ENCODE measurements around the gene OR7C2. TPM values are rescaled to one million over a fixed set of nuclear protein-coding genes. Genes with fewer than 3 reads are reported as not detected.

OR7C2 gene
- total and polyA plus RNA-seq, 2 of the 8 experiments (the other 6 are each of a cell fraction or from before 2014, with no cell fraction given) = not detected

DNA sequence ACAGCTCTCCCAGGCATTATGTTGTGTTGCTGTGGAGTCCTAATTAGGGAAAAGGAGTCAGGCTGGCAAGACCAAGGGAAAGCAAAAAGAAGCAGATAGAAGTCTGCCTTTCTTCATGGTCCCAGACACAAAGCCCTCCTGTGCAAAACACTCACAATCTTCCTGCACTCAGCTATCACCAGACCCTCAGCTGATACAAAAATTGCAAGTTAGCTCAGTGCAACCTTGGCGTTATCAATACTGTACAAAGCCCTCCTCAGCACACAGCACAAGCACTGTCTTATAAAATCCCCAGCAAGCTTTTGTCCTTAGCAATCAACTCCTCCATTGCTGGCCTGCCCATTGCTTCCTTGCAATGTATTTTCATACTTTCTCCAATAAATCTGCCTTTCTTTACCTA lies 3.2 kb downstream of the OR7C2 start:
- H3K79me2 ChIP-seq (ENCODE audit: control insufficient read depth in 1 of 2, insufficient read depth in 2 of 2, low read length in 2 of 2) = no peaks in the 10 kb centered on the region
- no peak overlapping the region for H2BK20ac ChIP-seq (ENCODE audit: low read length)
- H4K8ac ChIP-seq (ENCODE audit: extremely low read depth, insufficient read depth, low read length) = no peak overlapping the region
- no peaks in the 10 kb centered on the region for H4K20me1 ChIP-seq (replicated peaks in 1 of 2; ENCODE audit: control insufficient read depth in 1 of 2, insufficient read depth in 2 of 2, low read length in 2 of 2)
- no peak overlapping the region for H3K18ac ChIP-seq (ENCODE audit: extremely low read depth, low read length)
- no peak overlapping the region for H2BK120ac ChIP-seq (replicated peaks; ENCODE audit: low read depth, low read length)
- H3K23me2 ChIP-seq (ENCODE audit: low read depth, low read length) = no peaks in the 10 kb centered on the region
- H3K4me3 ChIP-seq (ENCODE audit: extremely low read depth in 1 of 4, insufficient read depth in 2 of 4, low read depth in 3 of 4, low read length in 4 of 4) = no peak overlapping the region
- H3K36me3 ChIP-seq (ENCODE audit: control insufficient read depth in 2 of 4, insufficient read depth in 4 of 4, low read length in 3 of 4) = no peaks in the 10 kb centered on the region
- no peak overlapping the region for H3K14ac ChIP-seq (ENCODE audit: insufficient read length)
- no peak overlapping the region for H3K9ac ChIP-seq (replicated peaks in 1 of 4; ENCODE audit: extremely low read depth in 1 of 4, low read depth in 3 of 4, low read length in 3 of 4)
- DNase-seq (ENCODE audit: low read depth in 1 of 2, low spot score in 2 of 2) = no peak
- ChIA-PET CTCF (ENCODE audit: partially characterized antibody) (no interaction called here), POLR2A (ENCODE audit: partially characterized antibody) (no interaction called here)
- no peak for FAIRE-seq
- no peak overlapping the region for H2BK5ac ChIP-seq (ENCODE audit: low read depth, low read length)
- no peaks in the 10 kb centered on the region for H3K27me3 ChIP-seq (replicated peaks in 1 of 4; ENCODE audit: control insufficient read depth in 3 of 4, extremely low read depth in 1 of 4, insufficient read depth in 3 of 4, low read length in 3 of 4)
- peaks cover 30 to 47% of the 10 kb centered on the region in 2 experiments; a peak in 3 of 4 replicates for H3K9me3 ChIP-seq (ENCODE audit: insufficient read depth in 2 of 2, low read depth in 1 of 2, low read length in 1 of 2)
- no peak overlapping the region for H3K27ac ChIP-seq (ENCODE audit: low read depth, low read length)
- H2BK12ac ChIP-seq (ENCODE audit: low read depth, low read length) = no peak overlapping the region
- no peak overlapping the region for H3K23ac ChIP-seq (ENCODE audit: insufficient read length)
- no peak overlapping the region for H4K91ac ChIP-seq (replicated peaks; ENCODE audit: insufficient read length, low read length)
- H3K4me1 ChIP-seq (replicated peaks in 1 of 4; ENCODE audit: control insufficient read depth in 3 of 4, insufficient read depth in 4 of 4, low read length in 3 of 4) = no peaks in the 10 kb centered on the region
- 67% methylated on average over 1 of the region's 1 CpG; no CpG with 5 or more reads in 1 of the 2 experiments for whole genome bisulfite sequencing, 2 experiments (ENCODE audit: extremely low coverage in 1 of 2, insufficient coverage in 1 of 2, insufficient read length in 1 of 2, insufficient replicate concordance in 2 of 2, low coverage in 1 of 2, low lambda C conversion rate in 2 of 2, missing lambda C conversion rate in 1 of 2)
- no peak overlapping the region for H3K4me2 ChIP-seq (ENCODE audit: insufficient read depth in 1 of 2, low read depth in 2 of 2, low read length in 2 of 2)
- H2BK15ac ChIP-seq (ENCODE audit: low read length) = no peak overlapping the region
- H3K4ac ChIP-seq (replicated peaks; ENCODE audit: insufficient read length, low read depth, low read length) = no peak overlapping the region
- no peak overlapping the region for H2AK5ac ChIP-seq (ENCODE audit: low read depth, low read length)
- no peak overlapping the region for H3K56ac ChIP-seq (replicated peaks; ENCODE audit: insufficient read length, low read depth, low read length)
- H3K79me1 ChIP-seq (ENCODE audit: low read depth, low read length) = no peaks in the 10 kb centered on the region
- no peak overlapping the region for H2AFZ ChIP-seq (ENCODE audit: low read length)
- H4K5ac ChIP-seq (ENCODE audit: insufficient read length, low read depth, low read length) = no peak overlapping the region
- TF ChIP-seq TEAD4 (IDR thresholded peaks at IDR 0.05; ENCODE audit: low read depth, low read length) = no peak
- no peak for TF ChIP-seq ASH2L (IDR thresholded peaks at IDR 0.05; ENCODE audit: low read length)
- no peak for TF ChIP-seq EZH2 (IDR thresholded peaks at IDR 0.05; ENCODE audit: low read depth, low read length, severe bottlenecking)
- TF ChIP-seq CBX5 (IDR thresholded peaks at IDR 0.05; ENCODE audit: low read depth, low read length) = no peak
- no peak for TF ChIP-seq BACH1 (IDR thresholded peaks at IDR 0.05; ENCODE audit: low read length)
- TF ChIP-seq EP300 (IDR thresholded peaks at IDR 0.05; ENCODE audit: borderline replicate concordance in 1 of 2, low read depth in 2 of 2, low read length in 2 of 2) = no peak
- no peak for TF ChIP-seq SUZ12 (IDR thresholded peaks at IDR 0.05; ENCODE audit: low read length)
- TF ChIP-seq, protein P1, sequence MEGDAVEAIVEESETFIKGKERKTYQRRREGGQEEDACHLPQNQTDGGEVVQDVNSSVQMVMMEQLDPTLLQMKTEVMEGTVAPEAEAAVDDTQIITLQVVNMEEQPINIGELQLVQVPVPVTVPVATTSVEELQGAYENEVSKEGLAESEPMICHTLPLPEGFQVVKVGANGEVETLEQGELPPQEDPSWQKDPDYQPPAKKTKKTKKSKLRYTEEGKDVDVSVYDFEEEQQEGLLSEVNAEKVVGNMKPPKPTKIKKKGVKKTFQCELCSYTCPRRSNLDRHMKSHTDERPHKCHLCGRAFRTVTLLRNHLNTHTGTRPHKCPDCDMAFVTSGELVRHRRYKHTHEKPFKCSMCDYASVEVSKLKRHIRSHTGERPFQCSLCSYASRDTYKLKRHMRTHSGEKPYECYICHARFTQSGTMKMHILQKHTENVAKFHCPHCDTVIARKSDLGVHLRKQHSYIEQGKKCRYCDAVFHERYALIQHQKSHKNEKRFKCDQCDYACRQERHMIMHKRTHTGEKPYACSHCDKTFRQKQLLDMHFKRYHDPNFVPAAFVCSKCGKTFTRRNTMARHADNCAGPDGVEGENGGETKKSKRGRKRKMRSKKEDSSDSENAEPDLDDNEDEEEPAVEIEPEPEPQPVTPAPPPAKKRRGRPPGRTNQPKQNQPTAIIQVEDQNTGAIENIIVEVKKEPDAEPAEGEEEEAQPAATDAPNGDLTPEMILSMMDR (IDR thresholded peaks at IDR 0.05; ENCODE audit: control extremely low read depth in 1 of 3, insufficient read depth in 1 of 3, low read depth in 1 of 3, low read length in 3 of 3) = no peak
- TF ChIP-seq JUND (IDR thresholded peaks at IDR 0.05; ENCODE audit: low read length) = no peak
- TF ChIP-seq, protein P2, sequence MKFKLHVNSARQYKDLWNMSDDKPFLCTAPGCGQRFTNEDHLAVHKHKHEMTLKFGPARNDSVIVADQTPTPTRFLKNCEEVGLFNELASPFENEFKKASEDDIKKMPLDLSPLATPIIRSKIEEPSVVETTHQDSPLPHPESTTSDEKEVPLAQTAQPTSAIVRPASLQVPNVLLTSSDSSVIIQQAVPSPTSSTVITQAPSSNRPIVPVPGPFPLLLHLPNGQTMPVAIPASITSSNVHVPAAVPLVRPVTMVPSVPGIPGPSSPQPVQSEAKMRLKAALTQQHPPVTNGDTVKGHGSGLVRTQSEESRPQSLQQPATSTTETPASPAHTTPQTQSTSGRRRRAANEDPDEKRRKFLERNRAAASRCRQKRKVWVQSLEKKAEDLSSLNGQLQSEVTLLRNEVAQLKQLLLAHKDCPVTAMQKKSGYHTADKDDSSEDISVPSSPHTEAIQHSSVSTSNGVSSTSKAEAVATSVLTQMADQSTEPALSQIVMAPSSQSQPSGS (IDR thresholded peaks at IDR 0.05; ENCODE audit: low read length) = no peak
- no peak for TF ChIP-seq YY1 (IDR thresholded peaks at IDR 0.05; ENCODE audit: low read depth, low read length)
